Stimulated activated CD4-positive, alpha-beta T cell treated with anti-CD3 and anti-CD28 coated beads, Interleukin-1b, Interleukin-23, amount 100 ng/mL, for 48 hours (primary cell): ENCODE measurements around the gene SLC3A2.

Source experiments
- DNase-seq: peaks from one replicate; pipeline ENCODE4 v3.0.0-alpha.2; 2020

Gene SLC3A2

DNA sequence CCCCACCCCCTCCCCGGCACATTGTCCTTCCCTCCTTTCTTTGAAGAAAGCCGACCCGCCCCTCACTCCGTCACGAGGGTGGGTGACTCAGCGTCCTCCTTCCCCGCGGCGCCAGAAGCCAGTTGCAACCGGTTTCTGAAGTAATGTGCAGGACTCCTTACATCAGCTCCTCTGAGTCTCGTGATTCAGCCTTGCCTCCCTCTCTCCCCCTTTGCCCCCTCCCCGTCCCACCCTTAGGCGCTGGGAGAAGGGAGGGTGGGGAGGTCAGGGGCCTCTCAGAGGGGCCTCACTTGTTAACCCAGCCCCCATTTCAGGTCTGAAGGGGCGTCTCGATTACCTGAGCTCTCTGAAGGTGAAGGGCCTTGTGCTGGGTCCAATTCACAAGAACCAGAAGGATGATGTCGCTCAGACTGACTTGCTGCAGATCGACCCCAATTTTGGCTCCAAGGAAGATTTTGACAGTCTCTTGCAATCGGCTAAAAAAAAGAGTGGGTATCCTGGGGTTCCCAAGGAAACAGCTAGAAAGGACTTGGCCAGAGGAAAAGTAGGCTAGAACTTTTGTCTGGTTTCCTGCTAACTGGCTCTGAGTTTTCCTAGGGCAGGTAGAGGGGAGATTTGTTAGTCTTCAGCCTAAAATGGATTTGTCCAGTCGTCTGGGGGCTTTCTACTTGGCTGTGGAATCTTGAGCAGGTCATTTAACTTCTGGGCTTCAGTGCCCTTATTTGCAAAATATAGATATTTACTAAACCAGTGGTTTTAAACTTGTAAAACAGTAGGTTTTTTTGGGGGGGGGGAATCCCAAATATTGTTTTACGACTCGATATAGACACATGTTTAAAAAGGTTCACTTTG, 1.1 kb downstream of the SLC3A2 start:
- peak; percentile 97 for DNase-seq

DNA sequence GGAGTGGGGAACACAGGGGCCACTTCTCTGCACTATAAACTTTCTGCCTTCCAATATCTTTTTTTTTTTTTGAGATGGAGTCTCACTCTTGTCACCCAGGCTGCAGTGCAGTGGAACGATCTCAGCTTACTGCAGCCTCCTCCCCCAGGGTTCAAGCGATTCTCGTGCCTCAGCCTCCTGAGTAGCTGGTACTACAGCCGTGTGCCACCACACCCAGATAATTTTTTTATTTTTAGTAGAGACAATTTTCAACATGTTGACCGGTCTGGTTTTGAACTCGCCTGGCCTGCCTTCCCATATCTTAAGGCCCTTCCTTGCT, 1.7 kb downstream of the SLC3A2 start:
- no peak for DNase-seq

DNA sequence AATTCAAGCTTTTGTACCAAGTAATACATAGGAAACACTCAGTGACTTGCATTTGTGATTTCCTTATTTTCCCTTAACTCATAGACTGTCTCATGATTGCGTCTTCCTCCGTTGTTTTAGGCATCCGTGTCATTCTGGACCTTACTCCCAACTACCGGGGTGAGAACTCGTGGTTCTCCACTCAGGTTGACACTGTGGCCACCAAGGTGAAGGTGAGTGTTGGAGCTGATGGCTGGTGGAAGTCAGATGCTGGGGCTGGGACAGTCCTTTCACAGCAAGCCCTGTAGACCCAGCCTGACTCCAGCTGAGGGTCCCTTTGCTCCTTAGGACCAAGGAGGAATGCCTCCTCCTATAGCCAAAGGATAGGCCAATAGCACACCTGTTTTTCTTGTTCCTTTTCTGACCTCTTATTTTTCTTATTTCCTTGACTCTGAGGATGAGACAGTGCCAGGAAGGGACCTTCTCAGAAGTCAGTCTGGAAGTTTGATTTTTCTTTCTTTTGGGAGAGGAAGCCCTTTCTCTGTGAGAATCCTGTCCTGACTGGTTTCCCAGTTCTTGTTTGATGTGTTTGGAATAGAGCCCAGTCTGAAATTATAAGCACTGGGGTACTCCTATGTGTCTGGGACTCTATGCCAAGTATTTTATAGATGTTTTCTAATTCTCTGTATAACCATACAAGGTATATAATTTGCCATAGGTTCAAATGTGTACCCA, 2.2 kb downstream of the SLC3A2 start:
- DNase-seq, result no peak

DNA sequence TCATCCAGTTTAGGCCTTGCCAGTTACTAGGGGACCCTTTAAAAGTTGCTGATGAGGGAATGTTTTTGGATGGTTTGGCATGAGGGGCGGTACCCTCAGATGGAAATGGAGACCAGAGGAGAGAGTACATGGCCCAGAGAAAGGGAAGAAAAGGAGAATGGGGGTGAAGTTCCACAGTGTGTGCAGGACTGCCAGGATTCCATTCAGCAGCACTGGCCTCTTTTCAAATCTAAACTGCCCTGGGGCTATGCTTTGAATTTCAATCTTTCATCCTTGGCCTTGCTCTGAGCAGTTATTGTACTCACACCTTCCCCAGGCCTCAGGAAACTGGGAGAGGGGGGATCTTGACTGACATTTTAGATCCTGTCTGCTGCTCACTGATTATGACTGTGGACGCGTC, 3.0 kb downstream of the SLC3A2 start:
- no peak for DNase-seq

DNA sequence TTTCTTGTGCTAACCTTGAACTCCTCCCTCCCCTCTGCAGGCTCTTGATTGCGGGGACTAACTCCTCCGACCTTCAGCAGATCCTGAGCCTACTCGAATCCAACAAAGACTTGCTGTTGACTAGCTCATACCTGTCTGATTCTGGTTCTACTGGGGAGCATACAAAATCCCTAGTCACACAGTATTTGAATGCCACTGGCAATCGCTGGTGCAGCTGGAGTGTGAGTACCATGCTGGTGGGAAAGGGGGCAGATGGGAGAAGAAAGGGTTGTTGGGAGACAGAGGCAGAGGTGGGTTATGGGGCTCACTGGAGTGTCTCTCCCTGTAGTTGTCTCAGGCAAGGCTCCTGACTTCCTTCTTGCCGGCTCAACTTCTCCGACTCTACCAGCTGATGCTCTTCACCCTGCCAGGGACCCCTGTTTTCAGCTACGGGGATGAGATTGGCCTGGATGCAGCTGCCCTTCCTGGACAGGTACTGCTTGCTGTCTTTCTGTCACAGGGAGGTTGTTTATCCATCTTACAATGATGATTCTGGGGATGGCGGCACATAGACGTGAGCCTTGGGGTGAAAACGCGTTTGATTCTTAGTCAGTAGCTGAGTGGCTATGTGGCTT, 4.5 kb downstream of the SLC3A2 start:
- DNase-seq, result no peak

DNA sequence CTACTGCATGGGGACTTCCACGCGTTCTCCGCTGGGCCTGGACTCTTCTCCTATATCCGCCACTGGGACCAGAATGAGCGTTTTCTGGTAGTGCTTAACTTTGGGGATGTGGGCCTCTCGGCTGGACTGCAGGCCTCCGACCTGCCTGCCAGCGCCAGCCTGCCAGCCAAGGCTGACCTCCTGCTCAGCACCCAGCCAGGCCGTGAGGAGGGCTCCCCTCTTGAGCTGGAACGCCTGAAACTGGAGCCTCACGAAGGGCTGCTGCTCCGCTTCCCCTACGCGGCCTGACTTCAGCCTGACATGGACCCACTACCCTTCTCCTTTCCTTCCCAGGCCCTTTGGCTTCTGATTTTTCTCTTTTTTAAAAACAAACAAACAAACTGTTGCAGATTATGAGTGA, 7.7 kb downstream of the SLC3A2 start:
- no peak for DNase-seq

DNA sequence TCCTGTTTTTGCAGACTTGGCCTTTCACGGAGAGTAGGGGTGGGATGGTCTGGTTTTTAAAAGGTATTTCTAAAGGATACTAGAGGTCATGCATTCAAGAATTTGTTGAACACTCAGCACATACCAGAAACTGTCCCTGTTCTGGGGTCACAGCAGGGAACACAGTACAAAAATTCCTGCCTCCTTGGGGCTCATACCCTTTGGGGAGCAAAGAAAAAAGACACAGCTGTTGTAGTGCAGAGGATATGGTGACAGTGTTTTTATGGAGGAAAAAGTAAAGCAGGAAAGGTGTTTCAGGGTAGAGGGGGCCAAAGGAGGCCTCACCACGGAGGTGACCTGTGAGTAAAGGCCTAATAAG, 8.4 kb downstream of the SLC3A2 start:
- DNase-seq, result no peak

DNA sequence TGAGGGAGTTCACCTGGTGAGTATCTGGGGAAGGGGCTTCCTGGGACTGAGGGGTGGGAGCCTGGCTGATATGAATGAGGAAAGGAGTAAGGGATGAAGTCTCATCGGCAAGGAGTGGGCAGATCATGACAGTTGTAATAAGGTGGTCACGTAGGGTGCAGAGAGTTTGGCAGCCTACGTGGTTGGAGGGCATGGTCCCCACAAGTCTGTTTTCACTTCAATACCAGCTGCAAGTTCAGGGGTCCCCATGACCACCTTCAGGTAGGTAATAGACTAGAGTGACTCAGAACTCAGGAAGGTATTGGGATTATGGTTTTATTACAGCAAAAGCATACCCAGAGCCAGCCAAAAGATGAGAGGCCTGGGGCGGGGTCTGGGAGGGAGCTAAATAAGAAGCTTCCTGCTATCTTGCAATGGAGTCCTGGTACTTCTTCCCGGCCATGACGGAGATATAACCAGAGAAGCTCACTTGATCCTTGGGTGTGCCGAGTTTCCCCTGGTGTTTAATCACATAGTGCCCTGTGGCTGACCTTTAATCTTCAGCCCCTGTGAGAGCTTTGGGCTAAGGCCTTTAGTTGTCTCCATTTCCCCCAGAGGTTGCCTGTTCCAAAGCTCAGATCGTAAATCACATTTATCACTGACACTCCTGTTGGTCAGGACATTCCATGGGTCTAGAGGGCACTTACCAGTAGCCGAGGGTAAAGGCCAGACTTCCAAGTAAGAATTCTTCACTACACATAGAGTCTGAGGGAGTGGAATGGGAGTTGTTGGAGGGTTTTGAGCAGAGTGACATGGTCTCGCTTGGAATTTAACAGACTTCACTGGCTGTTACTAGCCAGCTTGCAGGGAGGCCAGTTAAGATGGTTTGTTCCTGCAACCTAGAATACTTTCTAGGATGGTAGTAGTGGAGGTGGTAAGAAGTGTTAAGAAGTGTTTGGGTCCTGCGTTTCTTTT, 9.1 kb downstream of the SLC3A2 start:
- no peak for DNase-seq

DNA sequence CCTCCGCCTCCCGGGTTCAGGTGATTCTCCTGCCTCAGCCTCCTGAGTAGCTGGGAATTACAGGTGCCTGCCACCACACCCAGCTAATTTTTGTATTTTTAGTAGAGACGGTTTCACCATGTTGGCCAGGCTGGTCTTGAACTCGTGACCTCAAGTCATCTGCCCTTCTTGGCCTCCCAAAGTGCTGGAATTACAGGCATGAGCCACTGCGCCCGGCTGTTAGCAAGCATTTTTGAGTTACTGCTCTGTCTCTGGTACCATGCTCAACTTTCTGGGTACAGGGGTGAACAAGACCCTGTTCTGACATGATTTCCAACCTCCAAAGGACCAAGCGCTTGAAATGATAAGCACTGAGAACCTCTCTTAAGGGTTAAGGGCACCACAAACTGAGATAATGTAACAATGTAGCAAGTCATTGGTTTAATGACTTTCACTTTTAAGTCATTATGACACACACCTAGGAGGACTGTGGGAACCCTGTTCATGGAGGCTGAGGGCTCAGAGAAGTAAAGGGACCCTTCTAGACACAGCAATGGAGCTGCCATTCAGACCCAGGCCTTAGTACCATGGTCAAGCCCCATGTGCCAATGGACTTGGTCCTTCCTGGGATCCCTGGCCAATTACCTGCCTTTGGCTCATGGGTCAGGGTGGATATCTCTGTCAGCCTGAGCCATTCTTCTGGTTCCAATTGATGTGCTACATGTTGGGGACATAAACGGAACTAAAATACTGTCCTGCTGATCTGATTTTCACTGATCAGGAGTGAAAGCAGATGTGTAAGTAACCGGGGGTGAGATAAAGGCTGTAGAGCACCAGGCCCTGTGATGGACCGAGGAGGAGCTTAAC, 11.6 kb downstream of the SLC3A2 start:
- DNase-seq, result no peak

DNA sequence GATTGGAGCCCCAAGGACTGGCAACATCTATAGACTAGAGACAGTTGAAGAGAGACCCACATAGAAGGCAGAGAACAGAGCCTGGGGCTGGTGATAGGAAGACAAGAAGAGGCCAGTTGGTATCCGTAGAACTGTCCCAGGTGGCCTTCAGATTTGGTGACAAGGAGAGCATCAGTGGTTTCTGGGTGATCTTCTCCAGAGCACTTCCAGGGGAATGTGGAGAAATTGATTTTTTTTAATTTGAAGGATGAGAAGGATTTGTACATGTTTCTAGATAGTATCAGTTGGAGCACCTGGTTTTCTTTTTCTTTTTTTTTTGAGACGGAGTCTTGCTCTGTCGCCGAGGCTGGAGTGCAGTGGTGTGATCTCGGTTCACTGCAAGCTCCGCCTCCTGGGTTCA, 14.8 kb downstream of the SLC3A2 start:
- no peak for DNase-seq

DNA sequence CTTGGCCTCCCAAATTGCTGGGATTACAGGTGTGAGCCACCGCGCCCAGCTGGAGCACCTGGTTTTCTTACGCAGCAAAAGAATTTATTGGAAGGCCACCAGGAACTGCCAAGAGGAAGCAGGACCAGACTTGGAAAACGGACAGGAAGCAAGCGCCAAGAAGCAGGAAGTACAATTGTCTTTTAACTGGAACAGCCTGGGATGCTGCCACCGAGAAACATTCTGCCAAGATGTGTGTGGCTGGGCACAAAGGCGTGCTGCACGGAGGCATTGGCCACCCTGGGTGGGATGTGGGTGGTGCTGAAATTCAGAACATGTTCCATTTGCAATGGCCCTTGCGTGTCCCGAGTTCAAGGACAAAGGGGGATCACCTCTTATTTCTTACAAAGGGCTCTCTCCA, 15.4 kb downstream of the SLC3A2 start:
- no peak for DNase-seq

DNA sequence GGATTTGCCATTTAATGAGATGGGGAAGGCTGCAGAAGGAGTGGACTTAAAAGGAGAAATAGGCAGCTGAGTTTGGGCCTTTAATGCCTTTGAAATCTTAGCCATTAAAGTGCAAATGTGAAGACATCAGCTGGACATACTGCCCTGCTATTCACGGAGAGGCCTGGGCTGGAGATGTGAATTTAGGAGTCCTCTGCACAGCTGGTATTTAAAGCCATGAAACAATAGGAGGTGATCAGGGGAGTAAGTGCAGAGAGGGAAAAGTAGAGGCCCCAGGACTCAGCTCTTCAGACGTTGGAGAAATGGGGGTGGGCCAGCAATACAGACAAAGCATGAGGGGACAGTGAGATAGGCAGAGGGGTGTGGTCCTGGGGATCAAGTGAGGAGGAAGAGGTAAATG, 16.6 kb downstream of the SLC3A2 start:
- DNase-seq, result no peak

DNA sequence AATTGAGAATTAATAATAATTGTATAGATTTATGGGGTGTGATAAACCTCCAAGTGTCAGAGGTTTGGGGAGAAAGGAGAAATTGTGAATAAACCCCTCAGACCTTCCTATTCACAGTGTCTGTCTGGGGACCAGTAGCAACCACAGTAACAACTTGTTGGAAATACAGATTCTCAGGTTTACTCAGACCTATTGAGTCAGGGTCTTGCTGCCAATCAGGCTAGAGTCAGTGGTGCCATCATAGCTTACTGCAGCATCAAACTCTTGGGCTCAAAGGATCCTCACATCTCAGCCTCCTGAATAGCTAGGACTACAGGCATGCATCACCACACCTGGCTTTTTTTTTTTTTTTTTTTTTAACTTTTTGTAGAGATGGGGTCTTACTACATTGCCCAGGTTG, 17.3 kb downstream of the SLC3A2 start:
- DNase-seq, result no peak

DNA sequence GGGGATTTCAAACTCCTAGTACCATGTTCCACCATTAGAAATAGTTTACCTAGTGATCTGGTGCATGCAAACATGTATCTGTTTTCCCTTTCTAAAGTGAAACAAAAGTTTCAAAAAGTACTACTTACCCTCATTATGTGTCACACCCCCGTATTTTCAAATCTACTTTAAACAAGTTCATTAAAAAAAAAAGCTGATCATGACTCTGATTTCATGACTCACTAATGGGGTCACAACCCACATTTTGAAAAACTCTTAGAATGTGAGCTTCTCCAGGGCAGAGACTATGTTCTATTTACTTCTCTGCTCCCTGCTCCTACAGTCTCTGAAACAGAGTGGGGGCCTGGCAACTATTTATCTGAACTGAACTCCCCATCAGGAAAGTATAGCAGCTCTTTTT, 22.2 kb downstream of the SLC3A2 start:
- DNase-seq, result no peak

DNA sequence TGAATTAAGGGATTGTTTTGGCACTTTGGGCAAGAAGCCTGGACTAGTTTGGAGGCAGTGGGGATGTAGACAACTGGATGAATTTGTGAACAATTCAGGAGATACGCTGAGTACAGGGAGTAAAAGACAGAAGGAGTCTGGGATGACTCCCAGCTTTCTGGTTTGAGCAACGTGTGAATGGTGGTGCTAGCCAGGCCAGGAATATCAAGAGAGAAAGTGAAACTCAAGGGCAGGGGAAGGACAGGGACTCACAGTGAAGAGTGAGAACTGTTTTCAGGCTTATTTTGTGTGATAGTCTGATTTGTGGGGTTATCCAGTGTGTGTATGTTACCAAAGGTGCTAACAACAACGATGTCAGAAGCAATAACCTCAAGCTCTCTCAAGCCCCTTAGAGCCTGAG, 24.6 kb downstream of the SLC3A2 start:
- no peak for DNase-seq

DNA sequence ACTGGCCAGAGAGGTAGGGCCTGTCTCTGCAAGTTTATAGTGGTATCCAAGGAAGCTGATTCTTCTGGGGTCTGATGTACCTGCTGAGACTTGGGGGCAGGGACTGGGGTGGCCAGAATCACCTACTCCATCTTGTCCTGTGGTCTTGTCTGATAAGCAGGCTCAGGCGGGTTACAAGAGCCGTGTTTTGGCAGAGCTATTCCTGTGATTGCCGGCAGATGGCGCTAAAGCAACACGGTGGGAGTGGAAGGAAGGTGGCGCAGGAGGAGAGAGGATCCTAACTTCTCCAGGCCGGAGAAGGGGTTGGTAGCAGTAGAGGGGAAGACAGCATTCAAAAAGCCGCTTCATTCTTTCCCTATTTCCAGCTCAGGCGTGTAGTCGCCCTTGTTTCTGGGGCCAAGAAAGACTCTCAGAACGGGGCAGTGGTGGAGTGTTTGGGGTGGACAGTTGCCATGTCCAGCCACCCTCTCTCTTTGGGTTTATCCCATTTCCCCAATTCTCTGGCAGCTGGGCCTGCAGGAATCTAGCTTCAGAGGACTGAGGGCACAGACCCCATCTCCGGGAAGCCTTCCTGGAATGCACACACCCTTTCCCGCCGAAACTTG, 25.3 kb downstream of the SLC3A2 start:
- peak; percentile 79 for DNase-seq

DNA sequence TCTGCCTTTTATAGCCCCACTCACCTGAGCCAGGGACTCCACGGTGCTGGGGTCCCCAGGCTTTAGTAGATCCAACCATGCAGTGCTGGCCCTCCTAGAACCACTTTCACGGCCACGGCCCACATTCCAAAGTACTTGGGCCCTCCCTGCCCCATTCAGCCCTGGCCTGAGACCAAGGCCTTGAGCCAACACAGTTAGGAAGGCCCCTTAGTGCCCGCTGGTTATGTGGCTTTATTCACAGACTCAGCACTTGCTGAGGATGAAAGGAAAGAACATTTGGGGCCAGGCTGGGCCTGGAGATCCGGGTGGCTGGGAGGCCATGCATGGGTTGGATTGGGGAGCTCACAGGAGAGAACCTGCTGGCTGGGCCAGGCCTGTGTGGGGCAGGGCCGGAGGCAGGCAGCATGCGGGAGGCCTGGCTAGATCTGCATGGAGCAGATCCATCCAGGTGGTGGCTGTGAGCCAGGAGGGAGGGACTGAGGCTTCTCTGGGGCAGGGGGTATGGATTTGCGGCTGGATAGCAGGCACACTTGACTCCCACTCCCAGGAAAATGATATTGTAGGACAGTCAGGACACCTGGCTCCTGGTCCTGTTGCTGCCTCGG, 27.9 kb downstream of the SLC3A2 start:
- DNase-seq, result no peak

DNA sequence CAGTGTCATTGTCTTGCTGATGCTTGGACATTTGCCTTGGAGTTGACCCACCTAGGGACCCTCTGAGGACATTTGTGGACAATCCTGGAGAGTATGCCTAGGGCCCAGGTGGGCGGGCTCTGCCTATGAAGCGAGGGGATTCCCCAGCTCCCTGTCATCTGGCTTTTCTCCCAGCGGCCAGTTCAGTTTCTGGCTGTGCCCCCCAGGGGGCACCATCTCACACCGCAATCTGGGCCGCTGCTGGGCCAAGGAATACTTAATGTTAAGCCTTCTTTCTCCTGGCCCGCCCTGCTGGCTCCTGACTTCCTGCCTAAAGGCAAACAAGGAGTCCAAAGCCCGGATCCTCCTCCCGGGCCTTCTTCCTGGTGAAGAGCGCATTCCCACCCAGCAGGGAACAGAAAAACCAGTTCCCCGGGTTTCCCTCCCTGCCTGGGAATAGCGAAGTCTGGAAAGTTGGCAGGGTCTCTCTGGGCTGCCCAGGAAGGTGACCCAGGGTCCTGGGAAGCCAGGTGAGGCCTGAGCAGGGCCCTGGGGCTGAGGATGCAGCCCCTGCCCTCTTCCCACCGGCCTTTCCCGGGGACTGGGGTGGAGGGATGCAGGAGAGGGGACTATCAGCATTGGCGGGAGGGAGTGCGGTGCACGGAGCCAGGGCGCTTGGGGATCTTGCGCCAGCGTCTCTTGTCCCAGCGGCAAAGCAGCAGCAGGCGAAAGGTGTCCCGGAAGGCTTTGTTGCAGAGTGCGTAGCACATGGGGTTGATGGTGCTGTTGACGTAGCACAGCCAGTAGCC, 28.6 kb downstream of the SLC3A2 start:
- DNase-seq, result no peak

DNA sequence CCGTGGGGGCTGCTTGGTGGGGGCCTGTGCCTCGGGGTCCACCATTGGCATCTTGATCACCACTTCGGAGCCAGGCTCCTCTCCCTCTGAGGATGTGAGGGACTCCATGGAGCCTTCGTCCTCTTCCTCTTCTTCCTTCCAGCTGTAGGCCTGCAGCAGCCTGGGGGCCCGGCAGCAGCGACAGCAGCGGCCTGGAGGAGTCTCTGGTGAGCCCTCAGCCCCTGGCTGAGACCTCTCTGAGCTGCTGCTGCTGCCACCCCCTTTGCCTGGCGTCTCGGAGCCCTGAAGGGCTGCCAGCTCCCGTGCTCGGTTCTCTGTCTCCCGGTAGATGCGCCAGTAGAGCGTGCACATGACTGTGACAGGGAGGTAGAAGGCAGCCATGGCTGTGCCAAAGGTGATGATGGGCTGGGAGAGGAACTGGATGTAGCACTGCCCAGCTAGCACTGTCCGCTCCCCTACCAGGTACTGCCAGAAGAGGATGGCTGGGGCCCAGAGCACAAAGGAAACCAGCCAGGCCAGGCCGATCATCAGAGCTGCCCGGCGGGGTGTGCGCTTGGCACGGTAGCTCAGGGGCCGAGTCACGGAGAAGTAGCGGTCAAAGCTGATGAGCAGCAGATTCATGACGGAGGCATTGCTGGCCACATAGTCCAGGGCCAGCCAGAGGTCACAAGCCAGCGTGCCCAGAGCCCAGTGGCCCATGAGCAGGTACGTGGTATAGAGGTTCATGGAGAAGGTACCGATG, 29.6 kb downstream of the SLC3A2 start:
- no peak for DNase-seq
